HG03066 (cell line): ENCODE results near the gene TRAPPC12.
"Not testable (repeated sequence)": the region's sequence is repeated elsewhere in the genome, so short reads cannot be mapped to it uniquely, and the experiment has no call there.

Experiments
- ATAC-seq: cut with Tn5 transposase; IDR thresholded peaks from one replicate; pipeline ENCODE4 v1.9.1; 2021; ENCODE audit warnings: low read depth; ENCODE audit not compliant: unreplicated experiment

Gene TRAPPC12

GRCh38 chr2:3483227-3483985 is 103.9 kb downstream of the TRAPPC12 start:
- ATAC-seq, result no peak

DNA sequence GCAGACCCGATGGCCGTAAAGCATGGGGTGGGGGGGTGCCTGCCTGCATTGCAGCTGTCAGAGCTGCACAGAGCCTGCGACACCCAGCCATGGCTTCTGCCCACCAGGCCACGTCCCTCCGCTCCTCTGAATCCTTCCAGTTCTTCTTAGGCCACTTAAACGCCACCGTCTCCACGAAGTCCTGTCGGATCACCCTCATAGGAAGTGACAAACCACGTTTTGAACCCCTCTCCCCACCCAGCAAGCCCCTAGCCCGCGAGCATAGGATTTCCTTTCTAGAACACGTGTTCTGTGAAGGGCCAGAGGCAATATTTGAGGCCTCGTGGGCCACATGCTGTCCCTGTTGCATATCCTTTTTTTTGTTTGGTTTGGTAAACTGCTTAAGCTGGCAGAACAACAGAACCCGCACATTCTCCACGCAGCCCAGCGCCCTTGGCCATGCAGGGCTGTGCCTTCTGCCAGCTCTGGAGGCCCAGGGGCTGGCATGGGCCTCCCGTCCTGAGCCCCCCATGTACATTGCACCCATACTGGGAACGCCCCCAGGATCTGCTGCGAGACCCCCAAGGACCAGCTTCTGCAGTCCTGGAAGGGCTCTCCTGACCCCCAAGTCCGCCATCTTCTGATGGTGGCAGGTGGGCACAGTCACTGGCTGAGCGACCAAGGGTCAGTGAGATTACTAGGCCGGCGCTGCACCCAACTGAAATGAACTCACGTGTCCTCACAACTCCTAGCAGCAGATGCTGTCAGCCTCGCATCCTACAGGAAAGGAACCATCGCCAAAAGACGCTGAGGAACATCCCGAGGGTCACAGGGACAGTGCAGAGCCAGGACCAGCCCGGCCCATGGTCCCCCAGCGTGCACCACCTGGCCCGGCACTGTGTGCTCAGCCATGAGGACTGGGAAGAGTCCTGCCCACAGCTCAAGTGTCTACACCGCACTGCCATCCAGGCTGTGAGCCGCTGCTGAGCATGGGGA is 104.8 kb downstream of the TRAPPC12 start:
- no peak for ATAC-seq

DNA sequence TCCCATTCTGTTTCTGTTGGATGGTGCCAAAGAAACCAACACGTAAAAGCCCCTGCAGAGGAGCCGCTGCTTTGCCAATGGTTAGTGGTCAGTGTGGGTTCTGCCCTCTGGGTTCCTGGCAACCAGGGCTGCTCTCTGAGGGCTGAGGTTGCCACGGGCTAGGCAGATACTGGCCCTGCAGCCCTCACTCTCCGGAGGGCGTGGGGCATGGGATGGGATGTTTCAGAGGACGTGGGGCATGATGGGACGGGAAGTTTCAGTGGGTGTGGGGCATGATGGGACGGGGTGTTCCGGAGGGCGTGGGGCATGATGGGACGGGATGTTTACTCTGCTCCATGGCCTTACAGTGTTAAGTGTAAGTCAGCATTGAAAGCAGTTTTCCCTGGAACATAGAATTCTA is 105.7 kb downstream of the TRAPPC12 start:
- no peak for ATAC-seq

GRCh38 chr2:3486047-3487027 is 106.8 kb downstream of the TRAPPC12 start:
- no peak for ATAC-seq

DNA sequence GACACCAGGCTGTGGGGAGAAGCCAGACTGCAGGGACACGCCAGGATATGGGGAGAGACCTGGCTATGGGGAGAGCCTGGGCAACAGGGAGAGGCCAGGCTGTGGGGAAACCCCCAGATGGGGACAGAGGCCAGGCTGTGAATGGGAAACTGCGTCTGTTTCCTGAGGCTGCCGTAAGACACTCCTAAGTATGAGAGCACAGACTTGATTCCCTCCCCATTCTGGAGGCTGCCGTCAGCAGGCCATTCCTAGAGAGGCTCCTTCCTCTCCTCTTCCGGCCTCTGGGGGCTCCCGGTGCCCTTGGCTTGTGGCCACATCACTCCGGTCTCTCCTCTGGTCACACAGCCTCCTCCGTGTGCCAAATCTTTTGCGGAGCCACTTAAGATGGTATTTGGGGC is 107.5 kb downstream of the TRAPPC12 start:
- no peak for ATAC-seq

DNA sequence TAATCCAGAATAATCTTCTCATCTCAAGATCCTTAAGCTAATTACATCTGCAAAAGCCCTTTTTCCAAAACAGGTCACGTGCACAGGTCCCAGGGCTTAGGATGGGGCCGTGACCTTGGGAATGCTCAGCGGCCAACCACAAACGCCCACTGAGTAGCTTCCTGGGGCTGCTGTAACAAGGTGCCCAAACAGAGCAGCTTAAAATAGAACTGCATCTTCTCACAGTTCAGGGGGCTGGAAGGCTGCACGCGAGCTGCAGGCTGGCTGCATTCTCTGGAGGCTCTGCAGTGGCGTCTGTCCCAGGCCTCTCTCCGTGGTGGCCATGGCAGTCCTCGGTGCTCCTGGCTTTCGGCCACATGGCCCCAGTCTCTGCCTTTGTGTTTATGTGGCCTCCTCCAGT is 107.9 kb downstream of the TRAPPC12 start:
- ATAC-seq, result no peak

DNA sequence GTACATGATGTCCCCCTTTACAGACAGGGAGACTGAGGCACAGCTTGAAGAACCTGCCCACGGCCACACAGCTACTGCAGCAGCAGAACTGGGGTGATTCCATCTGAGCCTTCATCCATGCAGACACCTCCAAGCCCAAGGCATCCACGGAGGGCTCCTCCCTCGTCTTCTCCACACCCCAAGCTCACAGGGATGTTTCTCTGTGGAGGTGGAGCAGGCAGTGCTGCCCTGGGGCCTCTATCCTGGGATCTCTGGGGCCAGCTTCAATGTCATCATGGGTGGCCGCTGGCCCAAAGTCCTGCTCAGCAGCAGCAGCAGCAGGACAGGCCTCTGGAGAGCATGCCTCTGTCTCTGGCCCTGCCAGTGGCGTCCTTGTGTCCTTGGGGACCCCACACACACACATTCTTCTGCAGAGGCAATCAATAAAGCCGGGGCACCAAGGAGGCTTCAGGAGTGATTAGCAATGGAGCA is 108.6 kb downstream of the TRAPPC12 start:
- ATAC-seq, result no peak

DNA sequence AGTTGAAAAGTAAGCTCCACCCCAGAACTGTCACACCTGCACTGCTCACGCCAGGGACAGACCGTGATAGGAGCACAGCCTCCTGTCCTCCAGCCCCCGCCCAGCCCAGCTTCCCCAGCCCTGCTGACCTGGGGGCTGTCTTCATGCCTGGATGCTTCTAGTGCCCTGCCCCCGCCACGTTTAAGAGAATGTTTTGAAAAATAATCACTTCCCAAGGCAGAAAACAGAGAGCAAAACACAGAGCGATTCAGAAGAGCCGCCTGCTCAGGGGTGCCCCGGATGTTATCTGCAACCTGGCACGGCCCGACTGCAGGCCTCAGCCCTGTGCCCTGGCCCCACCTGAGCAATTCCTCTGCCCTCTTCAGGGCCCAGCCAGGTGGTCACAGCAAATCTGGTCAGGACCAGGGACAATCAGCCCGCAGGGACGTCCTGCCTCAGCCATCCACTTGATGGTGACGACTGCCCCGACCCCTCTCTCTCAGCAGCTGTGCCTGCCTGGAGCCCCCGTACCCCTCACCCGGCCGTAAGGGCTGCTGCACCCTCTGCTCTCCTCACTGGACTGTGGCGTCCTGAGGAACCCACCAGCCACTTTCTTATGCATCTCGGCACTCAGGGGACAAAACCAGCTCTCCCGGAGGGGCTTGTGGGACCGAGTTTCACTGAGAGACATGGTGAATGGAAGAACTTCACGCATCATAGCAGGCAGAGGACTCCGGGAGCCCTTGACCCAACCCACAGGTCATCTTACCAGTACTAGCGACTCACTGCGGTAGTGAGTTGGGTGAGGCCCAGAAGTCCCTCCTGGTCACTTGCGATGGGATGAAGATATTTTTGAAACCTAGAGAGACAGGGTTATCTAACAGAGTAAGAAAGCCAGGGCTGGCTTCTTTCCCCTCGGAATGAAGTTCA is 109.6 kb downstream of the TRAPPC12 start:
- ATAC-seq, result no peak

DNA sequence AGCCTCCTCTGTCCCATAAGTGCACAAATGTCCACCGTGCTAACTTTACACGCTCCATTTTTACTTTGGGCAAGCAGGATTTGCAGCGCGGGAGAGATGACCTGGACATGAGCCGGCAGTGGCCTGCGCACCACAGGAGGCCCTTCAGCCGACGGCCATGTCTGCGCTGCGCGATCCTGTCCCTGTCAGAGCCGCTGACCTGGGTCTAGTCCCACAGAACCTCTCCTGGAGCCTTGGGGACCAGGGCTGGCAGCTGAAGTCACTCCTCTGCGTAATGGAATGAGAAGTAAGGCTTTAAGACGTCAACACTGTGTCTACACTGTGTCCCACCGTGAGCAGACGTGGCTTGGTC is 110.2 kb downstream of the TRAPPC12 start:
- ATAC-seq, result no peak

GRCh38 chr2:3490191-3491170 is 111.0 kb downstream of the TRAPPC12 start:
- no peak for ATAC-seq

- no peak for ATAC-seq
Observed at GRCh38 chr2:3491306-3491705, 111.8 kb downstream of the TRAPPC12 start.

DNA sequence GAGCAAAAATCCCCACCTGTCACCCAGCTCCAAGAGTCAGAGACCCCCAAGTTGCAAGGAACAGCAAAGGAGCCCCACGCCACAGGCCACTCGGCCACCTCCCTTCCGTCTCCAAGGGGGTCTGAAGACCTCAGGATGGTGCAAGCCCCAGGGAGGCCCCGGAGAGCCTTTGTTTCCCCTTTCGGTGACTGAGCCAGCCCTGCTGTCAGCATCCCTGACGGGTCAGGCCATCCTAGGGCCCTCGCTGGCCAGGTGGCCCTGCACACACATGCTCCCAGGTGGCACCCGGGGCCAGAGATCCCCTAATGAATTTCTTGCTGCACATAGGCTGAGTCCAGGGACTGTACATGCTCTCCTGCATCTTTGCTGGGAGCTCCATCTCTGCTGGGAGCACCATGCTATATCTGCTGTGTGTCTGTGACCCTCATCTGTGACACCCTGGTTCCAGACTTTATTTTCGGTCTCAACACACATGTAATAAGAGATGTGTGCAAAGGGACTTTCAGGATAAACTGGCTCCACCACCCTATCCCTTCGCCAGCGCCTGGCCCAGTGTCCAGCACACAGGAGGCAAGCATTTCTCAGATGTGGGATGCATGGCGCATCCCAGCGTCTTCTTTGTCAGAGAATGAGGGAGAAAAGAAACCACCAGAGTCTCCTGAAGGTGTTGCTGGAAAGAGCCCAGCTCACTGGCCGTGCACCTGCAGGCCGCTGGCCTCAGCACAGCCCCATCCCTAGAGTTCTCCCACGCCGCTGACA is 112.4 kb downstream of the TRAPPC12 start:
- no peak for ATAC-seq

DNA sequence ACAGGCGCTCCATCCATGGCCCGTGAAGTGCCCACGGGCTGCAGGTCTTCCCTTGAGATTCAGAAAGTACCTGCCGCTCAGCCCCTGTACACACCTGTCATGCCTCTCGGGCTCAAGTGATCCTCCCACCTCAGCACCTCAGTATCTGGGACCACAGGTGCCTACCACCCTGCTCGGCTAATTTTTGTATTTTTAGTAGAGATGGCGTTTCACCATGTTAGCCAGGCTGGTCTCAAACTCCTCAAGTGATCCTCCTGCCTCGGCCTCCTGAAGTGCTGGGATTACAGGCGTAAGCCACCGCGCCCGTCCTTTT is 112.9 kb downstream of the TRAPPC12 start:
- not testable (repeated sequence) for ATAC-seq

DNA sequence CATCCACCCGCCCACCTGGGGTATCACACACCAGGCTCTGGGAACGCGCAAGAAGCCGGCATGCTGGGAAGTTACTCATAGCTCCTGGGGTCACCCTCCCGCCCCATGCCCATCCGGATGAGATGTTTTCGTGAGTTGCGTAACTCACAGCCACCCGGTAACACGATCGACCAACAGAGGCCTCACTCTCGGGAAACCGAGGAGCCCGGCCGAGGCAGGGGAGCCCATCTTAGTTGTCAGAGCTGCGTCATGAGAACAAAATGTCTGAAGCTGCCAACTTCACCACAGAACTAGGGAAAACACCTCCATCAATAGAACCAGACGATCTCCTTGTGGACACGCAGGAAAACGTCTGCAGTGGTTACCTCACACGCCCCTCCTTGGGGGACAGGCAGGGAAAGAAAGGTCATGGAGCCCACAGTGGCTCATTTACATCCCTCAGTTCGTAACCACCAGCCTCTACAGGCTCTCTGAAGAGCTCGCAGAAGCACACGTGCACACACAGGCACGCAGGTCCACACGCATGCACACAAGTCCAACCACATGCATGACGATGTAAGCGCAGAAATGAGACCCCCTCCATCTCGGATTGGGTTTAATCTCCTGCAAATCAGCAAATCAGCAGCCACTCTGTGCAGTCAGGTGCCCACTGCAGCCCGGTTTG is 113.6 kb downstream of the TRAPPC12 start:
- ATAC-seq, result no peak

- ATAC-seq, result no peak
Observed at GRCh38 chr2:3493615-3494007, 114.1 kb downstream of the TRAPPC12 start.

DNA sequence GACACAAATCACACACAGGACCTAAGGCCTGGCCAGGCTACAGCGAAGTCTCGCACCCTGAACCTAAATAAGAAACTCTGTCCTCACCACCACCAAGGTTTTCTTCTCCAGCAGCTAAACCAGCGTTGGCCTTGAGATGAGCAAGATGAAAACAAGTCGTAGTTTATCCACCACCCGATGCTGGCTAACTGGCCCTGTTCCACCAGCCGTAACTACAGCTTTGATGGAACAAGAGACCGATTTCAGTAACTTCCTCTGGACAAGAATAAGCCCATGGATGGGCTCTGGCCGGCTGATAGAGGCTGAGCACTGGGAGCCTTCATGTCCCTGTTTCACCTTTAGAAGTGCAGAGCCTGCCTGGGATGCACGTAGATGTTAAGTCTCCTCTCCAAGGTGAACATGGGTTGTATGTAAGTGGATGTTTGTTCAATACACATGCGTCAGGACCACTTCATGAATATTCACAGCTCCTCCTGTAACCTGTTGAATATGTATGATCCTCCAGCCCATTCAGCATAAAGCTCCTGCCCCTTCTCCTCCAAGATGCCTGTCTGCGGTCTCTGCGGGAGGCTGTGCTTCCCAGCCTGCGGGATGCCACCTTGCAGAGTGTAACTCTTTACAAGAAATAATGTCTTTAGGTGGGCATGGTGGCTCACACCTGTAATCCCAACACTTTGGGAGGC is 115.6 kb downstream of the TRAPPC12 start:
- ATAC-seq, result no peak

- ATAC-seq, result not testable (repeated sequence)
Observed at GRCh38 chr2:3496708-3497080, 117.2 kb downstream of the TRAPPC12 start.
